ENCODE data around the gene SWSAP1.
"Not testable (repeated sequence)": the region's sequence is repeated elsewhere in the genome, so short reads cannot be mapped to it uniquely, and the experiment has no call there.

SWSAP1 gene

GRCh38 chr19:11400798-11401197 is 26.3 kb downstream of the SWSAP1 start:
- H3K4me3 ChIP-seq (ENCODE audit: low read length): no peak overlapping the region
- TF ChIP-seq ZNF274 (IDR thresholded peaks at IDR 0.05; ENCODE audit: low read depth, low read length): no peak

GRCh38 chr19:11401808-11402543 is 27.5 kb downstream of the SWSAP1 start:
- H3K4me3 ChIP-seq (ENCODE audit: low read length): no peak overlapping the region
- no peak for TF ChIP-seq ZNF274 (IDR thresholded peaks at IDR 0.05; ENCODE audit: low read depth, low read length)

DNA sequence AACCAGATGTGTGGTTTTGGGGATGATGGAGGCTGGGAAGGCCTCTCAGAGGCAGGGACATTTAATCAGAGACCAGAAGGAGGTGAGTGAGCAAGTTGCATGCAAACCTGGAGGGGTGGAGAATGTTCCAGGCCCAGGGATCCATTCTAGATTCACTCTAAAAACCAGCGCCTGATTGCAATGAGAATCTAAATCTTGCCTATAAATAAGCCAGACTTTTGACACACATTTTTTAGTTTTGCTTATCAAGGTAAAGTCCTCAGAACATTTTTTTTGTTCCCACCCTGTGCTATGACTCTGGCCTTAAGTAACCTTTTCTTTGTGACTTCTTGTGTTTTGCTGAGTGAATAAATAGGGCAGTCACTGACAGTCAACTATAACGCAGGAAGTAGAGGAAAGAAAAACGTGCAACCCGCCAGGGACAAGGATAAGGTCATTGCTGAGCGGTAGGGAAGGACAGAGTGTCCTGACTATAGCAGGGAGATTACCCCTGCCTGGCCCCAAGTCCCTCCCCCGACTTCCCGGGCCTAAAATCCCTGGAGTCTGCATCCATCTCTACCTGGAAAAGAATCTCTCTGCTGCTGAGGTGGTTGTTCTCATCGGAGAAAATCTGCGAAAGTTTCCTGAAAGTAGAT is 30.2 kb downstream of the SWSAP1 start:
- no peak for TF ChIP-seq ZNF274 (IDR thresholded peaks at IDR 0.05; ENCODE audit: low read depth, low read length)
- no peak overlapping the region for H3K4me3 ChIP-seq (ENCODE audit: low read length)

- no peak overlapping the region for H3K4me3 ChIP-seq (ENCODE audit: low read length)
- no peak for TF ChIP-seq ZNF274 (IDR thresholded peaks at IDR 0.05; ENCODE audit: low read depth, low read length)
Measured at GRCh38 chr19:11405846-11406643, 31.6 kb downstream of the SWSAP1 start.

DNA sequence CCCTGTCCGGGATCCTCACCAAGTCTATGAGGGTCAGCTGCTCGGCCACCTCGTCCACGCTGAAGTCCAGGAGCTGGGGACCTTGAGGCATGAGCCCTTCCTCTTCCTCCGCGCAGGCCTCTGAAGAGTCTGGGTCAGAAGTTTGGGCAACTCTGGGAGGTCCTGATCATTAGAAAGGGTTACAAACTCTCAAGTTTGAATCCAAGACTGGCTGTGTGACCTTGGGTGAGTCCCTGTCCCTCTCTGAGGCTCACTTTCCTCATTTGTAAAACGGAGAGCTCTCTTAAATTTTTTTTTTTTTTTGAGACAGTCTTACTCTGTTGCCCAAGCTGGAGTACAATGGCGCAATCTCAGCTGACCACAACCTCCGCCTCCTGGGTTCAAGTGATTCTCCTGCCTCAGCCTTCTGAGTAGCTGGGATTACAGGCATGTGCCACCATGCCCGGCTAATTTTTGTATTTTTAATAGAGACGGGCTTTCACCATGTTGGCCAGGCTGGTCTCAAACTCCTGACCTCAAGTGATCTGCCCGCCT is 32.3 kb downstream of the SWSAP1 start:
- H3K4me3 ChIP-seq (ENCODE audit: low read length): not testable (repeated sequence)

DNA sequence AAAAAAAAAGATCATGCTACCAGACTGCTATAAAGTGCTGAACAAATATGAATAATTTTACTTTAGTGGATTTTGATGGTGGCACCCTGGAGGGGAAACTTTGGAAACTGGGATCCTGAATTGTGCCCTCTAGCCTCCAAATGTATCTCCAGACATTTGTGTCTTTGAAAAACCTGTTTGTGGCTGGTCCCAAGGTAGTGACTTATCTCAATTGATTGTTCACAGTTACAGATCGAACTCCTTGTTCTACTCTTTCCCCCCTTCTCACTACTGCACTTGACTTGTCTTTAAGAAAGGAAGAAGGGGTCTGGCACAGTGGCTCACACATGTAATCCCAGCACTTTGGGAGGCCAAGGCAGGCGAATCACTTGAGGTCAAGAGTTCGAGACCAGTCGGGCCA is 34.1 kb downstream of the SWSAP1 start:
- TF ChIP-seq ZNF274 (IDR thresholded peaks at IDR 0.05; ENCODE audit: low read depth, low read length): no peak
- H3K4me3 ChIP-seq (ENCODE audit: low read length): no peak overlapping the region

DNA sequence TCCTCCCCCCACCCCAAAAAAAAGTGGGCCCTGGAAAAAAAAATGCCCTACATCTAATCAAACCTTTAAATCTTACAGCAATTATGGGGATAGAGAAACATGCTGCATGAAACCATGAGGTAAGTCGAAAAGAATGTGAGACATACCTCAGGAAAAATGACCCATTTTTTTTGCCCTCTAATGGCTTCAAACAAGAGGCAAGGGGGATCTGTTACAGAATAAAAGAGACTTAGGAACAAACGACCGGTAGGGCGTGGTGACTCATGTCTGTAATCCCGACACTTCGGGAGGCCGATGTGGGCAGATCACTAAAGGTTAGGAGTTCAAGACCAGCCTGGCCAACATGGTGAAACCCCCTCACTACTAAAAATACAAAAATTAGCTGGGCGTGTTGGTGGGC is 36.2 kb downstream of the SWSAP1 start:
- no peak for TF ChIP-seq ZNF274 (IDR thresholded peaks at IDR 0.05; ENCODE audit: low read depth, low read length)
- H3K4me3 ChIP-seq (ENCODE audit: low read length): no peak overlapping the region

- no peak overlapping the region for H3K4me3 ChIP-seq (ENCODE audit: low read length)
- TF ChIP-seq ZNF274 (IDR thresholded peaks at IDR 0.05; ENCODE audit: low read depth, low read length): no peak
Measured at GRCh38 chr19:11414544-11414943, 40.1 kb downstream of the SWSAP1 start.

- TF ChIP-seq ZNF274 (IDR thresholded peaks at IDR 0.05; ENCODE audit: low read depth, low read length): no peak
- H3K4me3 ChIP-seq (ENCODE audit: low read length): no peak overlapping the region
Measured at GRCh38 chr19:11416346-11417052, 42.0 kb downstream of the SWSAP1 start.

DNA sequence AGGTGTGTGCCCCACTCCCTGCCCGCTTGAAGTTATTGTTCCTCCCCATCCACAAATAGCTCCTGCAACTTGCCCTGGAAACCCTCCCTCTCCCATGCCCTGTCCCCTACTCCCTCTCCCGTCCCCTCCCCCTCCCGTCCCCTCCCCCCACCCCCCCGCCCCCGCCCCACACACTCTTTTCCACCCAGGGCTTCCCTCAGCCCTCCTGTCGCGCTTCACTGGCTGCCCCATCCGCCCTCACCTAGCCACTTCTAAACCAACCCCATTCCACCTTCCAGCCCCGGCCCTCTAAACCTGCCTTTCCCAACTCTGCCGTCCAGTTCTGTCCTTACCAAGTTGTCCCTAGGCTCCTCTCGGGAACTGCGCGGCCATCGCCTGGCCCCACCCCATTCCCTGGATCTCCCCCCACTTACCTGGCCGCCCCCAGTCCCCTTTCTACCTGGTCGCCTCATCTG is 43.7 kb downstream of the SWSAP1 start:
- H3K4me3 ChIP-seq (ENCODE audit: low read length): no peak overlapping the region
- TF ChIP-seq ZNF274 (IDR thresholded peaks at IDR 0.05; ENCODE audit: low read depth, low read length): no peak

- no peak within 1 kb of the TSS for H3K4me3 ChIP-seq (ENCODE audit: low read length)
- no peak for TF ChIP-seq ZNF274 (IDR thresholded peaks at IDR 0.05; ENCODE audit: low read depth, low read length)
Measured at GRCh38 chr19:11418549-11419506, 44.4 kb downstream of the SWSAP1 start, which contains the start of gene RGL3. Gene RGL3, minus strand, starts transcription at chr19:11419314. Its CDS starts 36 bp downstream, at chr19:11419278.

- TF ChIP-seq ZNF274 (IDR thresholded peaks at IDR 0.05; ENCODE audit: low read depth, low read length): no peak
- no peak overlapping the region; the same call in 1 of the 2 replicates for H3K4me3 ChIP-seq (ENCODE audit: low read length)
Measured at GRCh38 chr19:11420429-11421370, 46.2 kb downstream of the SWSAP1 start.
